Breast epithelium (tissue), 4 donors: ENCODE results near the gene U2AF2. TPM values are rescaled to one million over a fixed set of nuclear protein-coding genes. Genes with fewer than 3 reads are reported as not detected.

Experiments
- DNase-seq, 2 donors: peaks; one replicate each; pipeline ENCODE4 v3.0.0-alpha.2; 2019; ENCODE audit warnings: low spot score in 2 of 2
- H3K27ac ChIP-seq, 2 donors: fragments of 200-600 bp; sonication (generic) in 1 of 2; one replicate each; pipeline ENCODE4 v1.5.1; 2016 to 2019; ENCODE audit warnings: mild to moderate bottlenecking in 1 of 2
- H3K27me3 ChIP-seq, 2 donors: fragments of 200-600 bp; sonication (generic) in 1 of 2; one replicate each; pipeline versions ENCODE4 v1.5.1 to v1.6.0; 2017 to 2019; ENCODE audit warnings: control low read depth in 1 of 2, mild to moderate bottlenecking in 1 of 2
- H3K36me3 ChIP-seq: fragments of 200-600 bp; one replicate; pipeline ENCODE4 v1.5.1; 2019
- H3K4me1 ChIP-seq, 2 donors: fragments of 200-600 bp; sonication (generic); one replicate each; pipeline ENCODE4 v1.5.1; 2016 to 2019; ENCODE audit warnings: control low read depth in 1 of 2
- H3K4me3 ChIP-seq, 3 donors: fragments of 200-600 bp; sonication (generic); 1 replicate in 2 of 3; 2 replicates in 1 of 3; pipeline ENCODE4 v1.5.1; 2016 to 2019; ENCODE audit warnings: mild to moderate bottlenecking in 3 of 3, moderate library complexity in 2 of 3
- H3K9me3 ChIP-seq, 2 donors: fragments of 200-600 bp; sonication (generic) in 1 of 2; one replicate each; pipeline ENCODE4 v1.5.1; 2016 to 2019; ENCODE audit warnings: control low read depth in 1 of 2
- POLR2A ChIP-seq: fragments of 450-650 bp; IDR thresholded peaks from one replicate; pipeline ENCODE4 v1.6.1; 2016; ENCODE audit warnings: antibody characterized with exemption, mild to moderate bottlenecking, moderate library complexity
- POLR2AphosphoS5 ChIP-seq, 3 donors: sonication (generic); formaldehyde crosslinking; IDR thresholded peaks; one replicate each; pipeline ENCODE4 v1.6.1; 2017; ENCODE audit warnings: antibody characterized with exemption in 3 of 3
- intact Hi-C: fragments of 100-400 bp; cut with DNase I; formaldehyde crosslinking; loops from one replicate; pipeline ENCODE4 v1.15.1; 2023; ENCODE audit warnings: low total_unique reads
- total RNA-seq, 3 donors: library from RNA; depleted of rRNA; stranded (reverse); fragments of >200 nt; gene quantifications; one replicate each; pipeline ENCODE4 v1.1.0, GENCODE V29; 2016
- TF ChIP-seq, protein P1 (sequence below), 3 donors: fragments of 450-650 bp; IDR thresholded peaks; one replicate each; pipeline ENCODE4 v1.5.1; 2016 to 2017; ENCODE audit warnings: antibody characterized with exemption in 3 of 3, mild to moderate bottlenecking in 3 of 3, moderate library complexity in 3 of 3

The U2AF2 gene
- total RNA-seq, 3 donors from 2014 or later: 82.5 to 93.4 (median 85.3) TPM

DNA sequence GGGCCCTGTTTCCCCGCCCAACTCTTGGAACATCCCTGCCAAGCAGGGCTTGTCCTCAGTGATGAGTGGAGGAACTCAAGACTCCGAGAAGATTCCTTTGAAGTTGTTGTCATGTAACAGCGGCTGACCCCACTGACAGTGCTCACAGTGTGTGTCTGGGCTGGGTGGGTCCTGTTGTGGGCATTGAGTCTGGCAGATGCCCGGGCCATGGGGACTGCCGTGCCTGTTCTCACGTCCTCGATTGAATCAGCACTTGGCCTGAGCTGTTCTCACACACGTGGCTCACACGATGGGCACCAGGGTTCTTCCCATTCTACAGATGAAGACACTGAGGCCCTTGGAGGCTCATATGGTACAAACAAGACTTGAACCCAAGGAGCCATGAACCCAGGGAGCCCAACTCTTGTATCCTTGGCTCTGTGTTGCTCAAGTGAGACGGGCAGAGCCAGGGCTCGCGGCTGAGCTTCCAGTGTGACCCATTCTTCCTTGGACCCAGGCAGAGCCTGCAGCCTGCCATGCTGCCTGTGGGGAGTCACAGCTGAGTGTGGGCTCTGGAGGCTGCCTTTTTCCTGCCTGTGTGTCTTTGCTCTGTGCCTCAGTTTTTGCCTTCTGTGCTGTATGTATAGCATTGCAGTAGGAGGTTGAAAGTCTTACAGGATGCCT is 11.6 kb downstream of the U2AF2 start:
- no peak for TF ChIP-seq POLR2AphosphoS5 (IDR thresholded peaks at IDR 0.05)
- TF ChIP-seq, protein P1, sequence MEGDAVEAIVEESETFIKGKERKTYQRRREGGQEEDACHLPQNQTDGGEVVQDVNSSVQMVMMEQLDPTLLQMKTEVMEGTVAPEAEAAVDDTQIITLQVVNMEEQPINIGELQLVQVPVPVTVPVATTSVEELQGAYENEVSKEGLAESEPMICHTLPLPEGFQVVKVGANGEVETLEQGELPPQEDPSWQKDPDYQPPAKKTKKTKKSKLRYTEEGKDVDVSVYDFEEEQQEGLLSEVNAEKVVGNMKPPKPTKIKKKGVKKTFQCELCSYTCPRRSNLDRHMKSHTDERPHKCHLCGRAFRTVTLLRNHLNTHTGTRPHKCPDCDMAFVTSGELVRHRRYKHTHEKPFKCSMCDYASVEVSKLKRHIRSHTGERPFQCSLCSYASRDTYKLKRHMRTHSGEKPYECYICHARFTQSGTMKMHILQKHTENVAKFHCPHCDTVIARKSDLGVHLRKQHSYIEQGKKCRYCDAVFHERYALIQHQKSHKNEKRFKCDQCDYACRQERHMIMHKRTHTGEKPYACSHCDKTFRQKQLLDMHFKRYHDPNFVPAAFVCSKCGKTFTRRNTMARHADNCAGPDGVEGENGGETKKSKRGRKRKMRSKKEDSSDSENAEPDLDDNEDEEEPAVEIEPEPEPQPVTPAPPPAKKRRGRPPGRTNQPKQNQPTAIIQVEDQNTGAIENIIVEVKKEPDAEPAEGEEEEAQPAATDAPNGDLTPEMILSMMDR (IDR thresholded peaks at IDR 0.05): no peak
- TF ChIP-seq POLR2A: no peak
- no peaks in the 10 kb centered on the region for H3K27me3 ChIP-seq
- H3K9me3 ChIP-seq: no peaks in the 10 kb centered on the region
- peaks cover 40% of the 10 kb centered on the region for H3K36me3 ChIP-seq
- no peak overlapping the region for H3K4me3 ChIP-seq
- H3K27ac ChIP-seq: no peak overlapping the region
- H3K4me1 ChIP-seq: no peaks in the 10 kb centered on the region
- no peak for DNase-seq
- intact Hi-C loops: no loop called here

- DNase-seq: no peak
- no peaks in the 10 kb centered on the region for H3K27me3 ChIP-seq
- no peak overlapping the region for H3K27ac ChIP-seq
- no peaks in the 10 kb centered on the region for H3K9me3 ChIP-seq
- intact Hi-C loops: no loop called here
- TF ChIP-seq POLR2A (no peak), POLR2AphosphoS5 (IDR thresholded peaks at IDR 0.05) (no peak)
- TF ChIP-seq, protein P1 (IDR thresholded peaks at IDR 0.05): no peak
- no peaks in the 10 kb centered on the region for H3K4me1 ChIP-seq
- H3K36me3 ChIP-seq: peaks cover 40% of the 10 kb centered on the region
- H3K4me3 ChIP-seq: no peak overlapping the region
Observed at GRCh38 chr19:55667006-55667381, 12.2 kb downstream of the U2AF2 start.

- Histone ChIP-seq H3K4me3 (no peak overlapping the region), H3K36me3 (peaks cover 40% of the 10 kb centered on the region), H3K9me3 (no peaks in the 10 kb centered on the region), H3K4me1 (no peaks in the 10 kb centered on the region), H3K27me3 (no peaks in the 10 kb centered on the region), H3K27ac (no peak overlapping the region)
- TF ChIP-seq POLR2A (no peak), POLR2AphosphoS5 (IDR thresholded peaks at IDR 0.05) (no peak)
- TF ChIP-seq, protein P1 (IDR thresholded peaks at IDR 0.05): no peak
- DNase-seq: no peak
- intact Hi-C loops: no loop called here
Observed at GRCh38 chr19:55667511-55667910, 12.7 kb downstream of the U2AF2 start.

DNA sequence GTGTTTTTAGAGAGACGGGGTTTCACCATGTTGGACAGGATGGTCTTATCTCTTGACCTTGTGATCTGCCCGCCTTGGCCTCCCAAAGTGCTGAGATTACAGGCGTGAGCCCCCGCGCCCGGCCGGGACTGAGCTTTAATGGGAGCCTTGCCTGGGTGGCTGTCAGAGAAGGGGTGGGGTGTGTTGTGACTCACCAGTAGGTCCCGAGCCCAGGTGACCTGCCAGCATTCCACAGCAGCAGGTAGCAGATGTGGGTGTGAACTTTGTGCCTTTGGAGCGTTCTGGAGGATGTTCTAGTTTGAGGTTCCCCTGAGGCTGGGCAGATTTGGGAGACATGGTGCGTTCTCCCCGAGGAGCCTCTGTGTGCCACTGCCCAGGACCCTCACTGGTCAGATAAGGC is 13.1 kb downstream of the U2AF2 start:
- Histone ChIP-seq H3K36me3 (peaks cover 36% of the 10 kb centered on the region), H3K4me1 (no peaks in the 10 kb centered on the region), H3K9me3 (no peaks in the 10 kb centered on the region), H3K27ac (no peak overlapping the region), H3K27me3 (no peaks in the 10 kb centered on the region), H3K4me3 (no peak overlapping the region)
- DNase-seq: no peak
- TF ChIP-seq, protein P1 (IDR thresholded peaks at IDR 0.05): no peak
- TF ChIP-seq POLR2AphosphoS5 (IDR thresholded peaks at IDR 0.05): no peak
- intact Hi-C loops: no loop called here

DNA sequence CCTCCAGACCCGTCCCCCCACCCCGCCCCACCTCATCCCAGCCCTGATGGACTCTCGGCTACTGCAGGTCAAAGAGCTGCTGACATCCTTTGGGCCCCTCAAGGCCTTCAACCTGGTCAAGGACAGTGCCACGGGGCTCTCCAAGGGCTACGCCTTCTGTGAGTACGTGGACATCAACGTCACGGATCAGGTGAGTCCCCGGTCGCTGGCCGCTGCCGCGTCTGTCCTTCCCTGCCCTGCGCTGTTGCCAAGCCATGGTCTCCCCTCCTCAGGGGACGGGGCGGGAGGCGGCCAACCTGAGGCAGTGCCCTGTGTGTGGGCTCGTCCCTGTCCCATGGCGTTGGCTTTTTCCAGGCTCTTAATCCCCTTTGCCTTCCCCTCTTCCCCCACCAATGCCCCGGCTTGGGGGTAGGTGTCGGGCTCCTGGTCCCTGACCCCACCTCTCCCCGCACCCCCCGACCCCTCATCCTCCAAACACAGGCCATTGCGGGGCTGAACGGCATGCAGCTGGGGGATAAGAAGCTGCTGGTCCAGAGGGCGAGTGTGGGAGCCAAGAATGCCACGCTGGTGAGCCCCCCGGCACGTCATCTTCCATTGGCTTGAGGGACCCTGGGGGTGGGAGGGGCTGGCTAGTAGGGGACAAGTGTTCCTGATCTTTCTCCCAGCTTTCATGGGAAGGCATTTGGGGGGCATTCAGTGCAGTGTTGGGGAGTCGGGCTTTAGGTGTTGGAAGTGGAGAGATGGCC is 13.9 kb downstream of the U2AF2 start:
- Histone ChIP-seq H3K4me3 (no peak overlapping the region), H3K9me3 (no peaks in the 10 kb centered on the region), H3K4me1 (no peaks in the 10 kb centered on the region), H3K36me3 (peaks cover 32% of the 10 kb centered on the region), H3K27ac (no peak overlapping the region), H3K27me3 (no peaks in the 10 kb centered on the region)
- TF ChIP-seq POLR2A (no peak), POLR2AphosphoS5 (IDR thresholded peaks at IDR 0.05) (no peak)
- TF ChIP-seq, protein P1 (IDR thresholded peaks at IDR 0.05): no peak
- DNase-seq: no peak
- intact Hi-C loops: no loop called here
